AG08396 (cell line): ENCODE data around the gene VTCN1.

ENCODE experiments used
- DNase-seq: peaks from one replicate; pipeline ENCODE4 v3.0.0; 2012; ENCODE audit warnings: low spot score, mixed read lengths

VTCN1 gene

GRCh38 chr1:117209094-117209493 lies 1.6 kb downstream of the VTCN1 start:
- no peak for DNase-seq

GRCh38 chr1:117208580-117208979 lies 2.1 kb downstream of the VTCN1 start:
- DNase-seq: no peak

DNA sequence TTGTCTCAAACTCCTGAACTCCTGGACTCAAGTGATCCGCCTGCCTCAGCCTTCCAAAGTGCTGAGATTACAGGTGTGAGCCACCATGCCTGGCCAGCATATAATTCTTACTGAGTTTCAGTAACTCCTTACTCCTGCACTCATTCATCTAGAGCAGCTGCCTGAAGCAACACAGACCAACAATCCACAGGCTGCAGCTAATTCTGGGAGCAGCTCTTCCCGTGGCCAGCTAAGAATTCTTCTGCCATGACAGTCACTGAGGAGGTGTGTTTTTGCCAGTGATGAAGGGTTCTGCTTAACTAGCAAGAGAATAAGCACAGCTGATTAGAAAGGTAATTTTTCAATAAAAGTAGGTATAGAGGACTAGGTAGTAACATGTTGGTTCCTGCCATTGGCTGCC lies 5.4 kb downstream of the VTCN1 start:
- no peak for DNase-seq

GRCh38 chr1:117201808-117202207 lies 8.9 kb downstream of the VTCN1 start:
- DNase-seq: no peak

DNA sequence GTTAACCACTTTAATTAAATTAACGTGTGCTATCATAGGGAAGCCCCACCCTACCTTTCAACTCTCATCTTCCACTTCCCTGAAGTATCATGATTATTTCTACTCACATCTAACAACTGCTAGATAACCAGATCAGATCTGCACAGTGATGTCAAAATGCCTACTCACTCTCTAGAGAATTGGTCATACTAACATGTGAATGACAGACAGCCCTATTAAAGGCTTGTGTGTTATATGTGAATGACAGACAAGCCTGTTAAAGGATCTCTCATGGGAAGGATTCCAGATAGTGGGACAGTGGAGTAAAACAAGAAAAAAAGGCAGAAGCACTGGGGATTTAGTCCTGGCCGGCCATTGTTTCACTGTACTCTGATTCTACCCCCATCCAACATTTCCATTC lies 12.6 kb downstream of the VTCN1 start:
- DNase-seq: no peak

GRCh38 chr1:117189726-117190125 lies 21.0 kb downstream of the VTCN1 start:
- DNase-seq: no peak

DNA sequence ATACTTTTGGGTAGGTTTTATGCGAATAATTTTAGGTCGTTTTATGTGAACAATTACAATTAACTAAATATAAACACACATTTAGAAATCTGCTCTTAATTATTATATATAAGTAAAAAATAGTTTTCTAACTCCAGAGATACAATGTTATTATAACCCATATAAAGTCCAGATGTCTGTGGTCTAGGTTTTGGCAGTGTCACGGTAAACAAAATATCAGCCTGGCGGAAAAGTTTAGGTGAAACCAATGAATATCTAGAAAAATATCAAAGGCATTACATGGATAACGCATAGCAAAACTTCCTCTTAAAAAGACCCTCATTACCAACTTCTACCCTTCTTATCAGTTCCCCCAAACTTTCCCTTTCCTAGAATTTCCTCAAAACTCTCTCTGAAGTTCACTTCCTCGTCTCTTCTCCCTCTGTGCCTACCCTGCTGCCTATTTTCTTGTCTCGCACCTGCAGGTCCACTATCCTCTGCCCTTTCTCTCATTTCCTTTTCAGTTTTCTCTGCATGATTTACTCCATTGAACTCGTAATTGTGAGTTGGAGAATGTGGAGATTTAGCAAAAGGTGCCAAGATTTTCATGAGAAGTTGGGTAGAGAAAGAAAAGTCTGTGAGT lies 21.8 kb downstream of the VTCN1 start:
- DNase-seq: no peak

GRCh38 chr1:117188170-117188815 lies 22.4 kb downstream of the VTCN1 start:
- peak; percentile 25 for DNase-seq

GRCh38 chr1:117183112-117183511 lies 27.6 kb downstream of the VTCN1 start:
- no peak for DNase-seq

DNA sequence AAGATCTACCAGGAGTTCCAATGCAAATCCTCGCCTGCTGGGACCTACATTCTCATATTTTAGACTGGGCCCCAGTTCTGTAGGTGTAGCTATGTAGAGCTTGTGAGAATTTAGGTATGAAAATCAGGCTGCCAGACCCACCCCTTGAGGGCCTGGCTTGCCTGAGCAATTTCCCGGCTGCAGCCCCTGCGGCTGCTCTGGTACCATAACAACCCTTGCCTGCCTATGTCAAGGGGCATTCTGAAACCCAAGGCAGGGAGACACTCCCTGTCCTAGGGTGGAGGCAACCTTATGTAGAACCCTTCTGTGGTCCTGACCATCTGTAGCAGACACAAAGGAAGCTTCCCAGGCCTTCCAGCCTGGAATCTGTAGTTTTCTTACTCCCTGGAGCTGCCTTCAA lies 28.4 kb downstream of the VTCN1 start:
- DNase-seq: no peak

GRCh38 chr1:117181630-117182041 lies 29.1 kb downstream of the VTCN1 start:
- no peak for DNase-seq

DNA sequence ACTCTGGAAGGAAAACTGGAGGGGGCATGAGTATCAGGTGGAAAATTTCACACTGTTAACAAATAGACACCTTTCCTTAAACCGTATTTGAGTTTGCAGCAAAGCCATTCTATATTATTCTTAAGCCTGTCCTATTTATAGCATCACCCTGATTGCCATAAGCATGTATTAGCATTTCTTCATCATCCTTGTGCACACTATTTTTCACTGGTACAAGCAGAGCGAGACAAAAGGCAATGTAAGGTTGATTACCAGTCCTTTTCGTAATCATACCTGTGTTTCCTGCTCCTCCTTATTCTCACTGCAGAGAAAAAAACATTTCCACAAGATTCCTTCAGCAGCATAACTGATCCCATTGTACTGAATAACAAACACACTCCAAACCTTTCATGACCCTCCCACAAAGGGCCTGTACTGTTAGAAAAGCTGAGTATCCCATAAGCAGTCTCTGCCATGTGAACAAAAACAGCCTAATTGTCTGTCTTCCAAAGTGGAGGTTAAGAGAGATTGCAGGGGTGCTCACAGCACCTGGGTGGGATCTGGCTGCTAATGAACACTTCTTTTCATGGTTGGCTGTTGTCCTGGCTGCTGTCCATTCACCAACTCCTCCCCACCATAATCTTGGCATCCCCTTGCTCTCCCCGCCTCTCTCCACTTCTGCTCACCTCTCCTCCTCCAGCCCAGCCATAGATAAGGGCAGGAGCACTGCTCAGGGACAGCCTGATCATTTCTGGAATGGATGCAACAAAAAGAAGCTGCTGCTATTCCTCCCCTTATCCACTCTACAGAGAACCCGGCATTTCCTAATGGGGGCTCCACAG lies 30.4 kb downstream of the VTCN1 start:
- DNase-seq: no peak

GRCh38 chr1:117179471-117179870 lies 31.3 kb downstream of the VTCN1 start:
- DNase-seq: no peak

- no peak for DNase-seq
These were observed 32.0 kb downstream of the VTCN1 start for GRCh38 chr1:117178756-117179155.

DNA sequence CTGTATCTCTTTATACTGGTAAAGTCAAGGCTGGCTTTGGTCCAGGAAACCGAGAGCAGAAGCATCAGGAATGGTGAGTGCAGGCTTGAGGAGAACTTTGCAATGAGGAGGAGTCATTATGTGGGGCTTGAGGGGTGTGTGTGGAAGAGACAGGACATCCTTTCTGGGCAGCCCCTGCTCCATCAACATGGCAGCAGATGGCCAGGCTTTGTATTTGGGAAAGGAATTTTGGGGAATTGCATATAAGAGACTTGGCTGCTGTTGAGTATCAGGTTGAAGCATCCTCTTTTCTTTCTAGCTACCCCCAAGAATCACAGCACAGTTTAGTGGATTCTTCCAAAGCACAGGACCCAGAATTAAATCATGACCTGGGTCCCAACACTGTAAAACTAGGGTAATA lies 33.4 kb downstream of the VTCN1 start:
- DNase-seq: no peak

DNA sequence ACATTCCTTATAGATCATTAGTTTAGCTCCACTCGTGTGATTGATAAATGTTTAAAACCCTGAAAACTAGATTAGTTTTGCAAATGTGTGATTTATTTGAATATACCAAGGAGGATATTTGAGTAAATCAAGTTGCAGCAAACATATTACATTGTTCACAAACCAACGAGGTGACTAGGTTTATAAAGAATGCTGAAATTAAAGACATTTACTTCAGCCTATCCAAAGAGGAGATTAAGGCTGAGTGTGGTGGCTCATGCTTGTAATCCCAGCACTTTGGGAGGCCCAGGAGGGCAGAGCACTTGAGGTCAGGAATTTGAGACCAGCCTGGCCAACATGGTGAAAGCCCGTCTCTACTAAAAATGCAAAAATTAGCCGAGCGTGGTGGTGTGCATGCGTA lies 34.1 kb downstream of the VTCN1 start:
- DNase-seq: no peak

GRCh38 chr1:117174851-117175250 lies 35.9 kb downstream of the VTCN1 start:
- DNase-seq: no peak

GRCh38 chr1:117173691-117174090 lies 37.0 kb downstream of the VTCN1 start:
- no peak for DNase-seq

- no peak for DNase-seq
These were observed 37.7 kb downstream of the VTCN1 start for GRCh38 chr1:117173006-117173405.

DNA sequence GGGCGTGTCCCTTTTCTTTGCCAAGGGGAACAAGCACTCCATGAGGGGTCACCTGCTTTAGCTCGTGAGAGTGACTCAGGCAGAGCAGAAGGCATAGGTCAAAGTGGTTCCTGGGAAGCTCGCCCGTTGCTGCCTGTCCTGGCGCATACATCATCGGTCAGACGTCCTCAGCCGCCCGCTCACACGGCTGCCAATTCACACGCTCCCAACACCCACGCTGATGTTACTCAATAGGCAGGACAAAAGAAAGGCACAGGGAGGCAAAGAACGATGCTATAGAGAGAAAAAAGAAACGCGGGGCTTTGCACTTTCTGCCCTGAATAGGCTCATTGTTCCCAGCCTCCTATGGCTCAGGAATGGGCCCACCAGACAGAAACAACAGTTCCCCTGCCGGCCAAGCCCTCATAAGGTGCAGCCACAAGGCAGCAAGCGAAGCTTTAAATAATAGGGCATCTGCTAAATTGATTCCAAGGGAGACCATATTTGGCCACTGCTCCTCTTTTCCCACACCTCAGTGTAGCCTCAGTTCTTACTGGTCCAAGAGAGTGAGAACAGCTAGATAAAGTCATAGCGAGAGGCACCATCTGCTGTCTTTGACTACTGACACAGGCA lies 38.7 kb downstream of the VTCN1 start:
- DNase-seq: no peak

GRCh38 chr1:117169871-117170596 lies 40.7 kb downstream of the VTCN1 start:
- DNase-seq: no peak

GRCh38 chr1:117167402-117167801 lies 43.3 kb downstream of the VTCN1 start:
- no peak for DNase-seq
